Measurements from ENCODE around the gene GPRIN2.
"Not testable (repeated sequence)": the region's sequence is repeated elsewhere in the genome, so short reads cannot be mapped to it uniquely, and the experiment has no call there.

Gene GPRIN2

DNA sequence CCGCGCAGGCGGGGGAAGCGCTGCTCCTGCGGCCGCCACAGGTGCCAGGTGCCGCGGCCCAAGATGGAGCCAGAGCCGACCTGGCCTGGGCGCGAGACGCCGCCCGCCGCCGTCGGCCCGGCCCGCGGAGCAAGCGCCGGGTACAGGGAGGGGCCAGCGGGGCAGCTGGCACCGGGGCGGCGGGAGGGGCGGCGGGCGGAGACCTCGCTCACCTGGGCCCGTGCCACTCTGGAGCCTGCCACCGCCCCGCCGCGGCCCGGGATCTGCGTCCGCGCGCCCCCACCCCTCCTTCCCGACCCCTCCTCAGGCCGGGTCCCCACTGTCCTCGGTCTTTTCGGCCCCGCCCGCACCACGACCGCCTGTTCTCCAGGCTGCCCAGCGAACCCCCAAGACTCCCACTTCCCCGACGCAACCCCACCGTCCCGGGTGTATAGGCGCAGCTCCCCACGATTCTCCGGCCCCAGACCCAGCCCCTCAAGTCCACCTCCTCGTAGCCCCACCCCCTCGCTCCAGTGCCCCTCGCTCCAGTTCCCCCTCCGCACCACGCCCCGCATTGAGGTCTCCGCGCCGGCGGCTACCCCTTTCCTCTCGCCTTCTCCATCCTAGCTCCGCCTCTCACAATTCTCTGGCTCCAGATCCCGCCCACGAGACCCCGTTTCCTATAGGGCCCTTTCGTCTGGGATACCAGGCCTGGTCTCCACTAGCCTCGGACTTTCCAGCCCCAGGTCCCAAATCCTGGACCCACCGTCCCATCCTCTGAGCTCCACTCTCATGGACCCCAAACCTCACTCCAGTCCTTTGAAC lies at the start of gene GPRIN2:
Gene GPRIN2 (minus strand): TSS at position 144 of the 804 bp plus-strand sequence. CDS start 5,922 bp downstream, outside the sequence.
- DNase-seq, result no peak

DNA sequence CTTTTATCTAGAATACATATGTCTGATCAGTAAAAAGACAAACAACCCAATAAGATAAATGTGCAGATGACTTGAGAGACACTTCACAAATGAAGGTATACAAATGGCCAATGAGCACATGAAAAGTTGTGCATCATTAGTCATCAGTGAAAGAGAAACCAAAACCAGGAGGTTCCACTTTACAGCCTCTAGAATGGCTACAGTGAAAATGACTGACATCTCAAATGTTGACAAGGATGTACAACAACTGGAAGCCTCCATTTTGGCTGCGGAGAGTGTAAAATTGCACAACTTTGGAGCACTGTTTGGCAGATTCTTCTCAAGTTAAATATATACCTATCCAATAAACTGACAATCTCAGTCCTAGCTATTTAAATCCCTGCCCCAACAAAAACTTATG lies 44.1 kb upstream of the GPRIN2 start:
- DNase-seq, result not testable (repeated sequence)

DNA sequence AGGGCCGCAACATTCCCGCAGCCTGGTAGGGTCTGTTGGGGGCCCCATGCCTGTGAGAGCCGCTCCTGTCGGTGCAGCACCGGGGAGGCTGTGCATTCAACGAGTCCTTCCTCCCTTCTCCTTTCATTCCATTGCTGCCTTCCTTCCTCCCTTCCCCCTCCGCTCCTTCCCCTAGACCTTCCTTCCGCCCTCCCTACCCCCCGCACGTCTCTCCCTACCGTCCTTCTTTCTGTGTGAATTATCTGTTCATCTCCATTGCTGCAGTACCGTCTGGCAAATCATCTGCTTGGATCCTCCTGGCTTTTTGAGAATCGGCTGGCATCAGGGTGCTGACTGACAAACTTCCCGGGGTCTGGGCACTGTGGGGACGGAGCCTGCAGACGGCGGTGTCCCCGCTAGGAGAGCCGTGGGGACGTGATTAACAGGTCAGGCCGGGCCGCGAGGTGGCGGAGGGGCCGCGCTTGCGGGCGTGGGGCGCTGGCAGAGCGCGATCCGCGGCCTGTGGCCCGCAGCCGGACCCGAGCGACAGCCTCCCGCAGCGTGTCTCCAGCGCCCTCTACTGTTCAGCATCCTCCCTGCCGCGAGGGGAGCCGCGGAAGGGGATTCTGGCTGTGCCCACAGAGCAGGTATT lies 41.3 kb upstream of the GPRIN2 start:
- not testable (repeated sequence) for DNase-seq

DNA sequence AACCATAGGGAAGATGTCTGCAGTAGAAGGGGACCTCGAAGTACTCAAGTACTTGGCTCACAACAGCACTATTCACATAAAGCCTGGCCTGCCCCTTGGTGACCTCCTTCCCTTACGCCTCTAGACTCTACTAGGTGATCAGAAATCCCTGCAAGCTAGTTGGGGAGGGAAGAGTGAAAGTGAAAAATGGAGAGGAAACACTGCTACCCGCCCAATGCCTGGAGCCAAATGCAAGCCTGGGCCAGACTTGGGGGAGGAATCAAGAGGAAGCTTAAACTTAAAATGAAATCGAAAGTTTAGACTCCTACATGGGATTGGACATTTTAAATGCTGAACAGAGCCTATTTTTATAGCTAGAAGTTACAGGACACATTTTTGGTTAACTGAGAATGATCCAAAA lies 40.1 kb upstream of the GPRIN2 start:
- DNase-seq, result not testable (repeated sequence)

DNA sequence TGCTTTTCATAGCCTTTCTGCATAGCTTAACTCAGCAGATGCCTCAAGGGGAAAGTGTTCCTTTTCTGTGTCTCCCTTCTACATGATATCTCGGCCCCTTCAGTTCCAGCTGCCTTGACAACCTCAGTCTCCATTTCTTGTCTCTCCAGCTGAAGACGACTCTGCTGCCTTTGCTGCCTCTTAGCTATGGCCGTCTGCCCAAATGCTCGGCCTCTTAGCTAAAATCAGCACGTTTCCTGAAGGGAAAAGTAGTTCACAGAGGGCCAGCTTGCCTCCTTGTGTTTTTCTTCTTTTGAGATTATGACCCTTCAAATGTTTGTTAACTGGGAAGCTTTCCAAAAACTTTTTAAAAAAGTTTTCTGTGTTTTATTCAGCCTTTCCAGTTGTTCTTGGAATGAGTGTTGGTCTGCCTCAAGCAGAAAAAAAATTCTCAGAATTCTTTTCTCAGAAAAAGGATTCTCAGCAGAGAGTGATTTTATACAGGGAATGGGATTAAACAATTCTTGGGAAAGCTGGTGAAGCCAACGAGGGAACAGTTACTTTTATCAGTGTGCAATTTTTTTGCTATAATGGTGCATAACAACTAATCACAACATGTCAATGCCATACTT lies 38.1 kb upstream of the GPRIN2 start:
- DNase-seq, result not testable (repeated sequence)

DNA sequence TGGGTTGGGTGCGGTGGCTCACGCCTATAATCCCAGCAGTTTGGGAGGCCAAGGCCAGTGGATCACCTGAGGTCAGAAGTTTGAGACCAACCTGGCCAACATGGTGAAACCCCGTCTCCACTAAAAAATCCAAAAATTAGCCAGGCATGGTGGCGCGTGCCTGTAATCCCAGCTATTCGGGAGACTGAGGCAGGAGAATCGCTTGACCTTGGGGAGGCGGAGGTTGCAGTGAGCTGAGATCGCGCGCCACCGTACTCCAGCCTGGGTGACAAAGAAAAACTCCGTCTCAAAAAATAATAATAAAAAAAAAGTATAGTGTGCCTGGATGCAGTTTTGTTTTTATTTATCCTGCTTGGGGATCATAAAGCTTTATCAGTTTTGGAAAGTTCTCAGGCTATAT lies 36.8 kb upstream of the GPRIN2 start:
- DNase-seq, result not testable (repeated sequence)

DNA sequence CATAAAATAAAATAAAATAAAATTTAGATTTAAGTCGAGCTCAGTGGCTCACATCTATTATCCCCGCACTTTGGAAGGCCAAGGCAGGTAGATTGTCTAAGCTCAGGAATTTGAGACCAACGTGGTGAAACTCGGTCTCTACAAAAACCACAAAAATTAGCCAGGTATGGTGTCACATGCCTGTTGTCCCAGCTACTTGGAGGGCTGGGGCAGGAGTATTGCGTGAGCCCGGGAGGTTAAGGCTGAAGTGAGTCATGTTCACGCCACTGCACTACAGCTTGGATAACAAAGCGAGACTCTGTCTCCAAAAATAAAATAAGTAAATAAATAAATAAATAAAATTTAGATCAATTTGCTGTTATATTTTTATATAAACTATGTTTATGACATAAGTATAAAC lies 34.6 kb upstream of the GPRIN2 start:
- not testable (repeated sequence) for DNase-seq

DNA sequence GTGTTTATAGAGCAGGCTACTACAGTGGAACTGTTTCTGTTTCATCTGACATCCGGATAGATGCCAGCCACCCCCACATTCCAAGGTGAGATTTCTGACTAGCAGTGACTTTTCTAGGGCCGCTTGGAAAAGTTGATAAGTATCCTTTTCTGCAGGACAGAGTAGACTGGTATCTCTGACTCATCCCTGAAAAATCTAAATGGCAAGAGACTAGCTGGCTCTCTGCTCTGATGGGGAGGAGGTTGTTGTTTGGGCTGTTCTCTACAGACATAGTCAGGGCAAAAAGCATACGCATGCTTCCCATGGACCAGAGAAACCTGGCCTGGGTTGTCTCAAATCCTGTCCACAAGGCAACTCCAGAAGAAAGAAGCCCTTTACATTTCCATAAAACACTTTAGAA lies 33.1 kb upstream of the GPRIN2 start:
- DNase-seq, result not testable (repeated sequence)

DNA sequence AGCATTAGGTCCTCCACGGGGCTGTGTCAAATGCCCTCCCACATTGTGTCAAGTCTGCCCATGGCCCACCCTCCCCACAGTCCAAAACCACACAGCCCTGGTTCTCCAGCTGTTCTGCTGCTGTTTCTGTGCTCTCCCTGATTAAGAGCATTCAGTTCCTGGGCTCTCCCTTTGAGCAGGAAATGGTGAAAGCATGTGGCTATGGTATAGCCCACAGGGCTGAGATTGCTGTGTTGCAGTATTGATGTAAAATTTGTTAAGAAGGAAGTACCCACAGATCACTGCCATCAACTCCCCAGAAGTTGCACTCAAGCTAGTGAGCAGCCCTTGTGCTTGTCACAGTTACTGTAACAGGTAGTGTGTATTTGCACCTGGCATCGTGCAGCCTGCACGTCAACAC lies 31.8 kb upstream of the GPRIN2 start:
- not testable (repeated sequence) for DNase-seq

DNA sequence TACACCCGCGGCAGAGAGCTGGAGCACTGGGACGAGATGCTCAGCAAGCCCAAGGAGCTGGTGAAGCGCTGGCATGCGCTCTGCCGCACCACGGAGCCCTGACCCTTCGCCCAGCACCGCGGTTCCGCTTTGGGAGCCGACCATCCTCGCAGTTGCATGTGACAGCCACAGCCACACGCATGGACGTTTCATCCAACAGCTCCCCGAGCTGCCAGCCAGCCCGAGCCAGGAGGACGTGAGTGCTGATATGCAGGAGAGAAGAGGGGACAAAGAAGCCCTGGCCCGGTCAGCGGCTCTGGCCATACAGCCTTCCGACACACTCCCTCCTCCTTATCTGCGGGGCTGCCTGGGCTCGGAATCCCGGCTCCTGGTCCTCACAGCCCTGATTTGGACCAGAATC lies 31.1 kb upstream of the GPRIN2 start:
- DNase-seq, result not testable (repeated sequence)

DNA sequence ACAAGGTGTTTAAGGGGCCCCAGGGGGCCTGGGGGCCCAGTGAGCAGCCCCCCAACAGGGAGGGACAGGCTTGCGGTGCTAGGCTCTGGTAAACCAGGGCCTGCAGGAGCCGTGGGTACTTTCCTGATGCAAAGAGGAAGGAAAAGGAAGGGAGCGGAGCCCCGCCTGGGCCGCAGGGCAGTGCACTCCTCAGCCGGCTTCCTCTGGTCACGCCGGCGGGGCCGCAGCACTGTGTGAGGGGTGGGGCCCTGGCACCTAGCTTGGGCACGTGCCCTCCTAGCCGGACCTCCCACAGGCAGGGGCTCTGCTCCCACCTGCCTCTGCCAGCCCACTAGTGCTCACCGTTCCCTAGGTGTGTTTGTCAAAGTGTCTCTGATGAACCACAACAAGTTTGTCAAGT lies 28.8 kb upstream of the GPRIN2 start:
- DNase-seq, result not testable (repeated sequence)

DNA sequence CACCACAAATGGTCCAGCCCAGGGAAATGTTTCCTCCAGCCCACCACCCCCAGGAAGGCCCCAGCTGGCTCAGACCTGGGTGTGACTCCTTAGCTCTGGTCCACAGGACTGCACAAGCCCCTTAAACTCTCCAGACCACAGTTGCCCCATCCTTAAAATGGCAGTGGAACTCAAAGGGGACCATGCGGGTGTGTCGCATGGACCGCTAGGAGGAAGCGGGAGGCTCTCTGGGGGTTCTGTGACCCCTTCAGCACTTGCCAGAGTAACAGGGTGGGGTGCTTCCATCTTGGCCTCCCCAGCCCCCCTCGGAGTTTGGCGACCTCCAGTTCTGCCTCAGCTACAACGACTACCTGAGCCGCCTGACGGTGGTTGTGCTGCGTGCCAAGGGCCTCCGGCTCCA lies 27.7 kb upstream of the GPRIN2 start:
- DNase-seq, result not testable (repeated sequence)

DNA sequence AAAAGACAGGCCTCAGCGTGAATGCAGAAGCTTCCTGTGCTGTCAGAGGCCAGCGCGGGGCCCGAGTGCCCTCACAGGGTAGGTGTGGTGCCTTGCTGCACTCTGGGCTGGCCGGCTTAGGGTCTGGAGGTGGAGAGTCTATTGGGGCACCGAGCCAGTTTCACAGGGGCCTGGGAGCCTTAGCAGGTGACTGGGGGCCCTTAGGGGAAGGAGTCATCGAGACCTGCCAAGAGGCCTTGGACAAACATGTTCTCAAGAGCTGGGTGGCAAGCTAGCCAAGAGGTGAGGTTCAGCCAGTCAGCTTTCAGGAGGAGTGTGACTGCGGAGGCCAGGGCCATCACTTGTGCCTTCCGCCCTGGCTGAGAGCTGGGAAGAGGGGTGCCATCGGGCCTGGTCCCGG lies 26.1 kb upstream of the GPRIN2 start:
- DNase-seq, result not testable (repeated sequence)

DNA sequence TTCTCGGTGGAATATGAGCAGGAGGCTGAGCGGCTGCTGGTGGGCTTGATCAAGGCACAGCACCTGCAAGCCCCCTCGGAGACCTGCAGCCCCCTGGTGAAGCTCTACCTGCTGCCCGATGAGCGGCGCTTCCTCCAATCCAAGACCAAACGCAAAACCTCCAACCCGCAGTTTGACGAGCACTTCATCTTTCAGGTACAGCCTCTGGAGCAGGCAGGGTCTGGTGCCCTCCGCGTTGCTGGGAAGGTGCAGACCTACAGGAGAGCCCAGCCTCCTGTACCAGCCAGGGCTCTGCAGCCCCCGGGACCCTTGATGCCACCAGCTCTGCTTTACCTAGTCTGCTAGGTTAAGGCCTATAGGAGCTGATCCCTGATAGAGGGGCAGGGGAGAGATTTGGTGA lies 25.5 kb upstream of the GPRIN2 start:
- DNase-seq, result not testable (repeated sequence)

DNA sequence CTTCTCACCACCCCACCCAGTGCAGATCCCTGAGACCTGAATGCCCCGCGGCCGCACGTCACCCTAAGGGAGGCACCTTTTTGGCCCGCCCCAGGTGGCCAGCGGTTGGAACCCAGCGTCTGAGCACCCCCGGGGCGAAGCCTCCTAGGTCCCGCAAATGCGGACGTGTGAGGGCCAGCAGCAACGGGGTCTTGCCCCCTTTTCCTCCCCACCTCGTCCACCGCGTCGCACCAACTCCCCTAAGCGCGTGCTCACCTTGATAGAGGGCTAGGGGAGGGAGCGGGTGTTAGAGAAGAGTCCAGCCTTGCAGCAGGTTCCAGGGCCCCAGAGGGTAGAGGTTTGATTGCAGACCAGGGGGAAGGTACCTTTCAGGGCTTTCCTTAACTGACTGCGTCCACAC lies 22.9 kb upstream of the GPRIN2 start:
- not testable (repeated sequence) for DNase-seq

DNA sequence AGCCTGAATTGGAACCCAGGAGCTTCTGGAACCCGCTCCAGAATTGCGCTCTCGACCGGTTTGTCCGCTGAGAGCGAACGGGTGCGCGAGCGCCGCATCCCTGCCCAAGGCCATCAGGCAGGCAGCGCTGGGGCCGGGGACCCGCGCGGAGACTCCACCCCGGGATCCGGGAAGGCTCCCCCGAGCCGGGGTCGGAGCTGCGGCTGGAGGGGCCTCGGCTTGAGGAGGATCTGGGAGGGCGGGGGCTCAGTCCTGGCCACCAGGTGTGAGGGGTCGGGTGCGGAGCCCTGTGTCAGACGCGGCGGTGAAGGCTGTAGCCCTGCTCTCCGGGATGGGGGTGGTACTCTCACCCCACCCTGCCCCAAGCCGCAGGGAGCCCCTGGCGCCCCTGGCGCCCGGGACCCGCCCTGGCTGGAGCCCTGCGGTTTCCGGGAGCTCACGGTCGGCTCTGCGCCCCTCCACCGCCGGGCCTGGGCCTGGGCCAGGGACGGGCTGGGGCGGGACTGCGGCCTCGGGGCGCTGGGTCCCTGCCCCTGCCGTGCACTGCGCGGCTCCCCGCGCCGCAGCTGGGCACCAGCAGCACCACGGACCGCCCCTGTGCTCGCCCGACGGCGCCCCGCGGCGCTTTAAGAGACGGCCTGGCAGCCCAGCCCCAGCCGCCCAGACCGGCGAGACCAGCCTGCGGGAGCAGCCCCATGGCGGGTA lies 22.2 kb upstream of the GPRIN2 start, which contains the start of gene SYT15:
Gene SYT15 (plus strand): TSS at position 655 of the 705 bp plus-strand sequence. CDS start 41 bp downstream, at position 696.
- DNase-seq, result not testable (repeated sequence)

DNA sequence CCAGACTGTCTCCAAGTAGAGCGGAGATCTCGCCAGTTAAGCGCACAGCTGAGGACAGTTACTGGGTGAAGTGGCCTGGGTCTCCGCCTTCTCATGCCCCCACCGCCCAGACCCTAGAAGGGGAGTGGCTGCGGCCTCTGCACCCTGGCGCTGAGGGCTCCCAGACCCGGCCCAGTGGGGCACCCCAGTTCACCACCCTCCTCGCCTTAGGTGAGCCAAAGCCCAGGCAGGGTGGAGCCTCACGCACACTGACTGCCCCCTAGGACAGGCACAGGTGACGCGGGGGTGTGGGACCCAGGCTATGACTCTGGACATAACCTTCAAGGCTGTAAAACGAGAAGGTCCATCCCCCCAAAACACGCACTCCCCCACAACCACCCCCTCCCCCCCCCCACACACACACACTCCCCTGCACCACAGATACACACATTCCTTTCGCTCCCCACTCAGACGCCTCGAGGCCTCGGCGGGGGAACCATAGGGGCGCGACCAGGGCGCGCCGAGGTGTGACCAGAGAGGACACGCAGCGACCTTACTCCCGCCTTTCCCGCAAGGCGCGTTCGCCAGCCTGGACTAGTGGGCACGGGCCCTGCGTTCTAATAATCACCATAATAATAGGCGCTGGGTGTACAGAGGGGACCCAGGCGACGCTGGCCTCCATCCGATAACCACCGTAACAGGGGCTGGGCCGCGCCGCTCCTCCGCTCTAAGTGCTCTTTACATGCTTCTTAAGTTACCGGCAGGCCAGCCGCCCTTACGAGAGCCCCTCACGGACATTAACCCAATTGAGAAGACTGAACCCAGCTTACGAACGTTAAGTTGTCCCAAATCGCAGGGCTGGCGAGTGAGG lies 21.4 kb upstream of the GPRIN2 start:
- not testable (repeated sequence) for DNase-seq

DNA sequence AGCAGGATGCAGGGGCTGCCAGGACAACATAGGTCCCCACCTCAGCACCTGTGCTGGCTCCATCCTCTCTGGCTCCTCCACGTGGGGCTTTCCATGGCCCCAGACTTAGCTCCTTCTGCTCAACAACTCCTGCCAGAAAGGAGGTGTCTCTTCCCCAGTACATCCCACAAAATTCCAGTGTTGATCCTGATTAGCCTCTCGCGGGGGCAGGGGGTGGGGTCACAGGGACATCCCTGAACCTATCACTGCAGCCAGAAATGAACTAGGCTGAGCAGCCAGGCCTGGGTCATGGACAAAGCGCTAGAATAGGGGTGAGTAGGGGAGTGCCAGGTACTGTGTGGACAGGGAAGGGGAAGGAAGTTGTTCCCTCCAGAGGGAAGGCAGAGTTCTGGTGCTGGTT lies 17.4 kb upstream of the GPRIN2 start:
- DNase-seq, result not testable (repeated sequence)

DNA sequence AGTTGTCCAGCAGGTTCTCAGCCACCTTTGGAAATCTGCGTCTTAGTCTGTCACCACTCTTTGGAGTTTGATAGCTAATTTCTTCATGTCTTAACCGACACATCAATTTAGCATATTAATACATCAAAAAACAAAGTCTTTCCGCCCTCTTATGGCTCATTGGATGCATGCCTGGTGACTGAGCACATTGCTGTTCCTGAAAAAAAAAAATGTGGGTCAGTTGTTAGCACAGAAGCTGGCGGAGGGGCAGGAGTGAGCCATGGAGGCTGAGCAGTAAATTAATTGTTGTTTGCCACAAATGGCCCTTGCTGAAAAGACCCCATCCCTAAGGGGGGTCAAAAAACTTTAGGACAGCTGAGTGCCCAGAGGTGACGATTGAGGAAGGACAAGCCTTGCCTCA lies 16.9 kb upstream of the GPRIN2 start:
- not testable (repeated sequence) for DNase-seq

DNA sequence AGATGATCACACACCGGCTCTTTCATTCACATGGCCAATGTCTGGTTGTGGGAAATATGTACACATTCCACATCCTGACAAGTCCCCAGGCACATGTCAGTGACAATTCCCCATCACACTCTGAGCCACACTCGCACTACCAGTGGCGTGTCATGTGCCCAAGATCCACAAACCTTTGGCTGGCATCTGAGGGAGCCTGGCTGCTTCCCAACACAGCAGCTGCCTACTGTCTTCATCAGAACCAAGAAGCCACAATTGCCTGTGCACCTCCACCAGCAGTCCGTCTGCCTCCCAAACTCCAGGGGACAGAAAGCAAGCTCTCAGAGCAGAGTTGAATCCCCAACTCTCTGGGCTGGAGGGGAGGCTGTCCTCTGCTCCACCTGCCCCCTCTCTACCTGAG lies 16.3 kb upstream of the GPRIN2 start:
- DNase-seq, result not testable (repeated sequence)

DNA sequence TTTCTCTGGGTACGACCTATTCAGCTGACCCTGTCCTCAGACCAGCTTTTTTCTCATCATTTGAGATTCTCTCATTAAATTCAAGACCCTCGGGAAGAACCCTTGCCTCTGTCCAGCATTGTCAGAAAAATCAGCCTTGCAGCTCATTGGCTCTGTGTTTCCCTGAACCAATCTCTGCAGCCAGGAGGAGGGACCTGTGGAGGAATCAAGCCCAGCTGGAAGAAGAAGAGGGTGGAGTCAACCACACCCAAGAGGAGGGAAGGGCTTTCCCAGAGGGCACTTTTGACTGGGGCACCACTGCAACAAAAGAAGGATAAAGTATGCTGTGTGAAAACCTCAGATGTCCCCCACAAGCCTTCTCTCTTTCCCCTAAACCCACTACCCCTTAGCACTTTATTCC lies 14.2 kb upstream of the GPRIN2 start:
- DNase-seq, result not testable (repeated sequence)

DNA sequence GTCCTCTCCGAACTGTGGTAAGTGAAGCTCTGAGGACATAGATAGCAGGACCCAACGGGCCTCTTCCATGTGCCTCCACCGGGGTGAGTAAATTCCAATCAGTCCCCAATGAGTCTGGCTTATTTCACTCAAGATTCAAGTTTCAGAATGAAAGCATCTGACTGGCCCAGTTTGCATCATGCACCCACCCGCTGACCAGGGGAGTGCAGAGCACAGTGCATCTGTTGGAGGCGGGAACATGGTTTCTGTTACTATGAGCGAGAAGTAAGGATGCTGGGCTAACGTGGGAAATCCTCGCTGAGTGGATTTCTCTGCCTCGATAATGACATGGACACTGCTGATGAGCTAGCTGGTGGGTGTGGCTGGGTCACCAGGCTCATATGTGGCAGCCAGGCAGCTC lies 10.7 kb upstream of the GPRIN2 start:
- not testable (repeated sequence) for DNase-seq
